CD4-positive, alpha-beta T cell treated with Interleukin-15 for 4 hours (primary cell): ENCODE results near the gene MAN2A1.

ENCODE experiments used
- DNase-seq: peaks from one replicate; pipeline ENCODE4 v3.0.0-alpha.2; 2020; ENCODE audit warnings: low spot score

MAN2A1 gene

DNA sequence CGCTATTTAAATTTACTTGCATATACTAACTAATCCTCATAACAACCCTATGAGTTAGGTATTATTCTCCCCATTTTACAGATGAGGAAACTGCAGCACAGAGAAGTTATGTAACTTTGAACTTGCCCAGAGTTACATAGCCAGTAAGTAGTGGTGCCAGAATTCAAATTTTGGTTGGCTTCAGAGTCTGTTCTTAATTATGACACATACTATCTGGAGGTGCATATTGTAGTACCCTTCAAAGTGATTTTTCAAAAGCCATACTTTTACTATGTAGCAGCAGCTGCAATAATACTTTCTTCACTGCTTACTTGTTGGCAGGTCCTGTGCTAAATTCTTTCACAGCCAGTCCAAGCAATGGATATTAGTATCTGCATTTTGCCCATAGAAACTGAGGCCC, 16.4 kb downstream of the MAN2A1 start:
- no peak for DNase-seq

DNA sequence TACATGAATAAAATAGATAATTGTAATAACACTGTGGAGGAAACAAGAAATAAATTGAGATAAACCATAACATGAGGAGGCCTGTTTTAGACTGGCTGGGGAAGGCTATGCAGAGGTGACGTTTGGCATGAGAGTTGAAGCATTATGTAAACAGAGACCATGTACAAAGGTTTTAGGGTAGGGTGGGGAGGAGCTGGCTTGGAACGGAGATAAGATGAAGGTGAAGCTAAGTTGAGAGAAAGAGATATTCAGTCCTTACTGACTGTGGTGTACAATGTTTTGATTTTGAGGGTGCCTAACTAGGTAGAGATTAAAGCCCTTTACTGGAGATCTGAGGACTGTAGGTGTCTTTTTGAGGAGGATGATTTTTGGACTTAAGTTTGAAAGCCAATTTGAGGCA, 17.8 kb downstream of the MAN2A1 start:
- no peak for DNase-seq

DNA sequence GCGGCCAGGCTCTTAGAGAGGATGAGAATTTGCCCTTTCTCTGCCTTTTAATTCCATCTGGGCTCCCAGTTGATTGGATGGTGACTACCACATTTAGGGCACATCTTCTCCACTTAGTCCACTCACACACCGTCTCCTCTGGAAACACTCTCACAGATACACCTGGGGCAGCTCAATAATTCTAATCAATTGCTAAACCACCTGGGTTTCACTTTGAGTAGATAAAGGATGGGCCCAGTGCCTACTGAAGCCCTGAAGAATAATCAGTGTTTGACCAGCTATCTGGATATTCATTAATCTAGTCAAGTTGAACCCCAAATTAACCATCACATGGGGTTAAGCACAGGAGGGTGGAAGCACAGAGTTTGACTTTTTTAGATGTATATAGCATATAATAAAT, 19.1 kb downstream of the MAN2A1 start:
- no peak for DNase-seq

DNA sequence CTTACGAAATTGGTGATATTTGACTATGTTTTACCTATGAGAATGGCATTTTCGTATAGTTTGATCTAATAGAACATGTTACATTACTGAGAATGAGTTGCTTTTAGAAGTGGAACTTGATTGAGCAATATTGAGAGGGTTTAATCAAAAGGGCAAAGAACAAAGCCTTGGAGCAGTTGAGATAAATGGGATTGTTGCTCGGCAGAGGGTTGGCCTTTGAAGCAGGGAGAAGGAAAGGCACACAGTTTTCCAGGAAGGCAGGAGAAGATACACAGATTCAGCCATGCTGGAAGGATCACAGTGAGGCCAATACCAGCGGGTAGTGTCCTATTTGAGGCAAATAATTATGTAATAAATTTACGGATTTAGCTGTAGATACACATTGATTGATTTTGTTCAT, 19.5 kb downstream of the MAN2A1 start:
- DNase-seq = no peak

DNA sequence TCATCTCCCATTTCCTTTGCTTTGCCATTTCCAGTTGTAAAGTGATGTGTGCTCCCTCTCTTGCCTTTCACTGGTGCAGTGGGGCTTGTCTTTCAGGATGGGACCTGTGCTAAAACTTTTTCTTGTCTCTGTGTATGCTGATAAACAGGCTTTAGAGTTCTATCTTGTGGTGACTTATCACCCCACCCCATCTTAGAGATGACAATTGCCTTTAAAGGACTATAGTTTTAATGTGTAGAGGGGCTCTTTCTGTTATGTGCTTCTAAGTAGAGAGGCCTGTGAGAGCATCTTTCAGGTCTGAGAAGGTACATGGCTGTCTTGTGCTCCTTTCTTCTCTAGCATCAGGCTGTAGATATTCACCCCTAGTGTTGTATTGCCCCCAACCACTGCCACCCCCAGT, 21.9 kb downstream of the MAN2A1 start:
- DNase-seq = no peak

DNA sequence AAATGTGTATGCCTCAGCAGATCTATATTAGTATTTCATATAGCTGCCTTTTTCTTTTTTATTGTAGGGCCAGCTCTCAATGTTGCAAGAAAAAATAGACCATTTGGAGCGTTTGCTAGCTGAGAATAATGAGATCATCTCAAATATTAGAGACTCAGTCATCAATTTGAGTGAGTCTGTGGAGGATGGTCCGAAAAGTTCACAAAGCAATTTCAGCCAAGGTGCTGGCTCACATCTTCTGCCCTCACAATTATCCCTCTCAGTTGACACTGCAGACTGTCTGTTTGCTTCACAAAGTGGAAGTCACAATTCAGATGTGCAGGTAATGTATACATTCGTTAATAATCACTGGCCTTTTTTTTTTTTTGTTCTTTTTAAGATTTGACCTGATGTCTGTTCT, 23.7 kb downstream of the MAN2A1 start:
- no peak for DNase-seq

DNA sequence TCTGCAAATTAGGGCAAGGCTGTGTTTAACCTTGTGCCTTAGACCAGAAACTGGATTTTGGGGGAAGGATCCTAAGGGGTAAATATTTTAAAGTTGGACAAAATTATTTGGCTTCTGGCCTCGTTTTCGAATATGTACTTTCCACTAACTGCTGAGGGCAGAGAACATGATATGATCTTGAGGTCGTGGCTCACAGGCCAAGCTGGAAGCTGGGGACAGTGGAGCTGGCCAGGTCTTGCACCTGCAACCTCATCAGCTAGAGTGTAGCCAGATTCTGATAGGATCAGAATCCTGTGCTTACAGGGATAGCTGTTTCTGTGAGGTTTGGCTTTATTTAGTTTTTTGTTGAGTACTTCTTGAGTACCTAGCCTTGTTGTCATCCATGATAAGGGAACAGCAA, 24.9 kb downstream of the MAN2A1 start:
- DNase-seq = no peak

DNA sequence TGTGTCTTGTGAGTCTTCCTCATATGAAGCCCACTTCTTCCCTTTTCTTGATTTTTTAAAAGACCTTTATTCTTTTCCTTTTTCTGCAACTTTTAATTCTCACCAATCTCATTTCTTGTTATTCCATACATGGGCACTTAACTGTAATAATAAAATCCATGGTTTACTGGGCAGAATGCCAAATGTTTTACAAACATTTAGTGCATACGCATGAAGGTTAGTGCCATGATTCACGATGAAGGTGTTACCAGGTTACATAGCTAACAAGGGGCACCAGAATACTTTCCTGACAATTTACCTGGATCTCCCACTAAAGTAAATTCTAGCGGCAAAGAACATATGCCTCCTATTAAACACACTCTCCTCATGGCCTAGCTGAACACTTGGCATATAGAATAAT, 28.5 kb downstream of the MAN2A1 start:
- DNase-seq = no peak

DNA sequence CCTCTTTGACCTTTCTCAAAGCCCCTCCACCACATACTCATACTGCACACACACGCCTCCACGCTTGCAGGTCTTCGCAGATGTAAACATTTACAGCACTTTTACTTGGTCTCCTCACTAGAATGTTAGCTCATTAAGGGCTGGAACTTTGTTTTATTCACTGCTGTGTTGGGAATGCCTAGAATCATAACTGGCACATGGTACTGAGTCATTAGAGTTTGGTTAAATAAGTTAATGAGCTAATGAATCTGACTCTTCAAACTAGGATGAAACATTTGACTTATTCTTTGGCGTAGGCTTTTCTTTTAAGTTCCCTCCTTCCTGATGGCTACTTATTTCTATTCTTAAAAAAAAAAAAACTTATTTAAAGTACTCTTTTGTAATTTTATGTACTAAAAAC, 28.9 kb downstream of the MAN2A1 start:
- no peak for DNase-seq

DNA sequence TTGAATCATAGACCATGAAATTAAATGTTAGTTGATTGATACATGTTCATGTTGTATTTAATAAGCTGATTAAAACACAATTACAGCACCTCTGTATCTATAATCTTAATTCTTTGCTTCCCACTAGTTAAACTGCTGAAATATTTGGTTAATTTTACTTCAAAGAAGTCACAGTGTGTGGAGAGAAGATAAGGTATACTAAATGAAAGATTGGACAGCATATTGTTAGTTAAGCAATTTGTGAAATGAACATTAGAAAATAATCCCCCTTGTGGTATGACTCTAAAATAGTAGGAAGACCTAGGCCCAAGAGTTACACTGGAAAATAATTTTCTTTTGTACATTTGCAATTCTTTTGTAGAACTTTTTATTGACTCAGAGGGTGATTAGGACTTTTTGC, 30.3 kb downstream of the MAN2A1 start:
- DNase-seq = no peak

DNA sequence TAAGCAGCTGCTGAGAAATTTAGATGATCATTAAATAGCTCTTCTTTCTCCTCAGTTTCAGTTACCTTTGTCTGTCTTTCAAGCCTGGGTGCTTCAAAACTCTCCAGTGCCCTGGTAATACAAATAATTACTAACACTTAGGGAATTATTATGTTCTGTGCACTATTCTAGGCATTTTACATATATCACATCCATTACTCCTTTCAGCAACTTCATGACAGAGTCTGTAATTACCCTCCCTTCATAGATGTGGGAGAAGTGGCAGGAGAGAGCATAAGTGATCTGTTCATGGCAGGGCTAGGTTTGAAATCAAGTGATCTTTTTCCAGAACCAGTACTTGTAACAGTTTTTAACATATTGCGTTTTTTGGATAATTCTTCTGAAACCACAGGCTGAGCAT, 32.0 kb downstream of the MAN2A1 start:
- no peak for DNase-seq

DNA sequence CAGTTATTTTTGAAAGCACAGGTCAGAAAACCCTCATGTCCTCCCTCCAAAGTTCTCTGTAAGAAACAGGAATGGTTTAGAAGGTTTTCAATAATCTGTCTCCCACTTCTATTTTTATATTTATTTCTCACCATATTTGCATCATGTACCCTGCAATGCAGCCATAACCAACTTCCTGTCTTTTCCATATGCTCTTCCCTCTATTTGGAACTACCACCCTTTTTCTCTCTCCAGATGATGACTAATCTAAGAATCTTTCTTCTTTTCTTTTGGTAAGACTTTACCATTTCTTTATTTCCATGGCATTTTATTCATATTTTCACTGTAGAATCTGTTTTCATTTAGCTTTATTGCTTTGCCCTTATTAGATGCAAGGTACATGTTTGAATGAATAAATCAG, 33.9 kb downstream of the MAN2A1 start:
- no peak for DNase-seq

DNA sequence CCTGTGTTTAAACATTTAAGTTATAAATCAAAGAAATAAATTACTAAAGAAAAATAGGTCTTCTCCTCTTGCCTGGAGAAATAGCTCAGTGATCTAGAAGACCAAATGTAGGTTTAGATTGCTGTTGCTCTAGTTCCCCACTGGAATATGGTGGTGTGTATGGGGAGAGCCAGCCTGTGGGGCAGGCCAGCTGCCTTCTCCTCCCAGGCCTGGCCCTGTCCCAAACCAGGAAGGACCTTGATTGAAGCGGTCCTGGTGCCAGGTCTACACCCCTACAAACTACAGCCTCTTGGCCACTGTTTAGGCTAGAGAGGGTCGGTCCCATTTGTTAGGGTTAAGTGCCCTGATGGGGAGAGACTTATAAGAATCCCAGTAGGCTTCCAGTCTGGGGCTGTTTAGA, 35.4 kb downstream of the MAN2A1 start:
- no peak for DNase-seq

DNA sequence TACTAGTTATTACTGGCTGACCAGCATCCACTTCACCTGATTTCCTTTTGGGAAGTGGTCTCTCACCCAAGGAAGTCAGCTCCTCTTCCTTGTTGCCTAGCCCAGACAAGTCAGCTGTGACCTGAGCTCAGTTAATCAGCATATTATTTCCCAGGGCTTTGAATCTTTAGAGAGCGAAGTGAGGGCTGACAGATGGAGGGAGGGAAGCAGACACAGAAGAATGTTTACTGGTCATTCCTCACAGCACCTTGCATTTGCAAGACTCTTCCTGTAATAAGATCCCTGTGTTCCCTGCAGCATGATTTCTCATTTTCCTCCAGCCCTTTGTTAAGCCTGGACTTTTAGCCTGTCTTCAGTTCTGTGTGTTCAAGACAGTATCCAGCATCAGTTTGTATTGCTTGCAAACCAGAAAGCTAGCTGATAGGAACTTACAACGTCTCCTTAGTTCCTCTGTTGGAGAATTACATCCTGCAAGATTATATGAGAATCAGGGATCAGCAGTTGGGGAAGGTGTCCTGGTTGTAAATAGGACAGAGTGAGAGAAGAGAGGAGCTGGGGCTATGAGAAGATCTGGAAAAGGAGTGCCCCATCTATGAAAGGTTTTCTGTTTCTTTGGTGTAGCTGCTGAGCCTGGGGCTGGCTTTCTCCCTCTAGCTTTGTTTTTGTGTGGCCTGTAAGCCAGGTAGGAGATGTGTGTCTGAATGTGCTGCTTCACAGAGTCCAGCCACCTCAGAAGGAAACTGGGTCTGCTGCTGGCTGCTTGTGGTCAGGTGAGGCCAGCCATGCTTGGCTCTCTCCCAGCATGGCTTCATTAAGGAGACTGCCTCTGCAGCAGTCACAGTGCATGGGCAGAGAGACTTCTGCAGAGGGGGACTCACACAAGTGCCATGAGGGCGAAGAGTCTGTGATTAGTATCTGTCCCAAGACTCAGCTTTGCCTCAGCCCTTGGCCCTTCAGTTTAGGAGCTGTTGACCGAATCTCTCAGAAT, 50.3 kb downstream of the MAN2A1 start:
- DNase-seq = no peak

DNA sequence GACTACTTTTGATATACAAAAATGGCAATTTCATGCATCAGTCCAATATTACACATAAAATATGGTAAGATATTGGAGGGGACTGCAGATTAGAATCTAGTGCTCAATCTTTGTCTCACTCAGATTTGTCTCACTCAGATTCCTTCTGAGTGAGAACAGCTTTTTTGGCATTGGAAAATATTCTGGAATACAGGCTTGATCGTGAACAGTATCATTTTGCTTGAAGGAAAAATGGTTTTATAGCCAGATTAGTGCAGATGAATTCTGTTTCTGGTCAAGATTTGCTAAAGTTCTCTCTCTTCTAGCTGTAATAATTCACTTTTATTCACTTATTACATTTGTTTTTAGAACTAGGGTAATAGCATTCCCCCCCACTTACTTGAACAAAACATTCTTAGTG, 51.2 kb downstream of the MAN2A1 start:
- no peak for DNase-seq

DNA sequence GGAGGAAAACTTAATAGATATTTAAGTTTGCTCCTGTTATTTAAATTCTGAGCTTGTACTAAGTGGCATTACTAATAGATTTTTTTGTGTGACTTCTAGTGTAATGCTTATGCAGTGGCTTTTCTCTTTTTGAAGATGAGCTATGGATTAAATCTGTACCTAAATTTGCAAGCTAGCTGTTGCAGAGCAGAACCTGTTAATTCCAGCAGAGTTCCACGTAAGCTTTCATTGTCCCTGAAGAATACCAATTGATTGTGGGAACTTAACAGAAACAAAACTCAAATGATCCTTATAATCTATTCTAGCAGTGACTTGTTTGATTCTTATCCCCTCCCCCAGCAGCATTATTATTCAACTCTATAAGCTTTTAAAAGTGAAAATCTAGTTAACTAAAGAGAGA, 51.7 kb downstream of the MAN2A1 start:
- DNase-seq = no peak

DNA sequence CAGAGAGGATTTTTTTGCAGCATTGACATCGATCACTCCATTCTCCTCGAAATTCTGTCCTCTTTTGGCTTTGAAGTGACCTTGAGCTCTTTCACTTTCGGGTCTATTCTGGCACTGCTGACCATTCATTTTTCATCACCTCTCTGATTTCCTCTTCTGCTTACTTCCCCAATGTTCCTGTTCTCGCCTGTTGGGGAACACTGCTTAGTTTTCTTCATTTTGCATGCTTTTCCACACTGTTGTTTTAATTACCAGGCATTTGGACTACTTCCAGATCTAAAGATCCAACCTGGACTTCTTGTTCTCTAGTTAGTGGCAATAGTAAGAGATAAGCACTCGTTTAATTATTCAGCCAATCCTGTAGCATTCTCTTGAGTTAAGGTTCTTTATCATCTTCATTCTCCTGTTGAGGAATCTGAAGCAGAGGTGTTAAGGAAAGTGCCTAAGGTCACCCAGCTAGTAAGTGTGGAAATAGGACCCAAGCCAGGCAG, 53.4 kb downstream of the MAN2A1 start:
- no peak for DNase-seq

DNA sequence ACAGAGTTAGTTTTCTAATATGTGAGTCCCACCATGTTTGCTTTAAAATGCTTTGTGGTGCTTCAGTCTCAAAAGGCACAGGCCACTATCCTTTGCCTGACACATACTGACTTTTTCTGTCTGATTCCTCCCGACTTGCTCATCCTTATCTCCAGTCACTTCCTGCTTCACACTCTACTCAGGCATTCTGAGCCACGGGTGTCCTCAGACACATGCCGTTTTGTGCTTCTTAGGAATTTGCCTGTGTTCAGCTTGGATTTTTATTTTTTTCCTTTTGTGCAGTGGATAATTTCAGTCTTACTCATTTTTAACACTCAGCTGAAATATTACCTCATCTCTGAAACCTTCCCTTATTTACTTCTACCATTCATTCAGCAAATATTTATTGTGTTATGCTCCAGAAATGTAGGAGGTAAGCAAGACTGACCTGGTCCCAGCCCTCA, 54.1 kb downstream of the MAN2A1 start:
- no peak for DNase-seq

DNA sequence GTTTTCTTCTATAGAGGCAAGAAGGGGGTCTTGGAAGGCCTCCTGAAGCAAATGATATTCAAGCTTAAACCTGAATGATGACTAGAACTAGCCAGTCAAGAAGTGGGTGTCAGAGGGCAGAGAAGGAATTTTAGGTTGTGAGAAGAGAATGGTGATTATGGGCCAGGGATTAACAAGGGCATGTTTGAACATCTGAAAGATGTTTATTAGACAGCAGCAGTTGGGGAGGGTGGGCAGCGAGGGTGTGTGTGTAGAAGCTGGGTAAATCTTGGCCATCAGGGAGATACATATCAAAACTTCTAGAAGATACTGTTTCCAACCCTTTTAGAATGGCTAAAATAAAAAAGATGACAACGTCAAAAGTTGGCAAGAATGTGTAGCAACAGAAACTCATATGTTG, 54.5 kb downstream of the MAN2A1 start:
- DNase-seq = no peak

DNA sequence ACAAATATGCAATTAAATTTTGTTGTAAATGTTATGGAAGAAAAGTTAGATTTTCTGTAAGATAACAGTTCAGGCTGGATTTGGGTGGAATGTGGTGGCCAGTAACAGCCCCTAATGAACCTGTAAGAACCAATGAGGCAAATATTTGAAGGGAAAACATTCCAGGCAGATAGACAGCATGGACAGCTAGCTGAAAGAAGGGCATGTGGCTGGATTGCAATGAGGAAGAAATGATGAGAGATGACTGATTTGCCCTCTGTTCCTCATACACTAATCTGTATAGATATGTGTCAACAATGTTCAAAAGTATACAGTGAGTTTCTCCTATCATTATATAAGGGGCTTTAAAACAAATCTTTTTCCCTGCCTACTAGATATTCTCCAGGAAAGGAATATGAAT, 58.8 kb downstream of the MAN2A1 start:
- no peak for DNase-seq

DNA sequence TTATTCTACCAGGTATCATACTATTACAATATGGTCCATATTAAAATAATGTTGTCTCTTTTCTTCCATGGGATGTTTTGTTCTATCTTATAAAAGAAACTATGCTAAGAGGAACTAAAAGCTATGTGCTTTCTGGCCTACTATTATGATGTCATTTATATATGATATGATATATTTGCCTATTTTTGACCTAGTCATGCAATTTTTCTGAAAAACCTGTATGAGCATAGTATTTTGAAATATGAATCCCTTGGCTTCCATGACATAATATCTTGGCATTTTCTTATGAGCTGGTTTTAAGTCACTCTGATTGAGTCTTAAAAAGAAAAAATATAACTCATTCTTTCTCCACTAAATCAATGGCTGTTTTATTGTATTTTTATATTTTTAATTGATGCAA, 60.7 kb downstream of the MAN2A1 start:
- no peak for DNase-seq

DNA sequence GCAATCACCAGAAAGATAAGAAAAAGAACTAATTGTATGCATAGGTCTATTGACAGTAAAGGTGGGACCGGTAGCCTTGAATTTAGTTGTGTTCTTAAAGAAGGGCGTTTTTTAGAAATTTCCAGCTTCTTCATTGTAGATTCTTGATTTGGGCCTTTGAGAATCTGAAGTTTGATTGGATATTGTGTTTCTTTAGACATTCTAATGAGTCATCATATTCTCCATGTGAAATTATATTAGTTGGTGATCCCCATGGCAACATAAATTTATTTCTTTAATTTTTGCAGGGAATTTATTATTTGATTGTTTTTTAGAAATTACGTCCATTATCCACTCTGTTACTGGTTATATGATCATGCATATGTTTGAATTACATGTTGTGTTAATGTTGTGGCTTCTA, 63.6 kb downstream of the MAN2A1 start:
- no peak for DNase-seq

DNA sequence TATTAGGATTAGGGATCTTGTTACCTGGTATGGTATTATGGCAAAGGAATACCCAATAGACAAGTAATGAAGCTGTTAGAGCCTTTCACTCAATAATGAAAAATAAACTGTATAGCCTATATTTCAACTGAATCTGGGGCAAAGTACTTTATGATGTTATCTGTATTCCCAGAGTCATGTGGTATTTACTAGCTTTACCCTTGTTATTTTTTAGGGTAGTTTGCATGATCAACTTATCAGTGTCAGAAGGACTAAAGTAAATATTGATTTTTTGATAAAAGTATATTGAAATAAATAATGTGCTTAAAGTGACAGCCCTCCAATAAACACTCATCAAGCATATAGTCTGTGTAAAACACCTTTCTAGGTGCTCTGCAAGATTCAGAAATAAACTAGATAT, 64.6 kb downstream of the MAN2A1 start:
- no peak for DNase-seq

DNA sequence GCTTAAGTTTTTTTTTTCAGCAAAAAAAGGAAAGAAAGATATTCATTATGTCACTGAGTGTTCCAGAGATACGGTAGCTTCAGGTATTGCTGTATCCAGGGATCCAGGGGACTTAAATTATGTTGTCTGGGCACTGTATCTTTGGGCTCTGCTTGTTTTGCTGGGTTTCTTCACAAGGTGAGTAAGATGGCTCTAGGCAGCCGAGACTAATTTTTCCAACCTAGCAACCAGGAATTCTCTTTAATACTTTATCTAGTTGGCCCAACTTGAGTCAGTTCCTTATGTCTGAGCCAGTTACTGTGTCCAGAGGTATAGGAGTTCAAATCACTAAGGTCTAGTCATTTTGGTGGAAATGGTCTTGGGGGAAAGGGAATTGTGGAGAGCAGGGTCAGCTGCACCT, 66.0 kb downstream of the MAN2A1 start:
- DNase-seq = no peak
